Measurements from ENCODE around the gene ZC3H7A. TPM values are rescaled to one million over a fixed set of nuclear protein-coding genes. Genes with fewer than 3 reads are reported as not detected.

Gene ZC3H7A
- total and polyA plus RNA-seq, 2 of the 4 experiments (the other 2 are of a cell fraction): 22.2 to 53.9 TPM

- Histone ChIP-seq H2BK20ac (ENCODE audit: low read depth, low read length) (no peak overlapping the region), H3K4me1 (ENCODE audit: control insufficient read depth, insufficient read depth, low read length) (peaks cover 4% of the 10 kb centered on the region; the same call in 1 of the 2 replicates), H3K4ac (ENCODE audit: low read depth, low read length) (no peak overlapping the region), H3K4me3 (ENCODE audit: insufficient read depth, low read depth, low read length) (no peak overlapping the region), H3K14ac (replicated peaks; ENCODE audit: low read depth, low read length) (no peak overlapping the region), H2AK5ac (ENCODE audit: low read depth, low read length) (0 out of 2 replicates have a peak overlapping the region, but pooled peaks have one; percentile 11), H3K9me3 (ENCODE audit: control insufficient read depth, insufficient read depth, low read length) (no peaks in the 10 kb centered on the region), H3K9me1 (ENCODE audit: insufficient read depth, low read length) (peaks cover 12% of the 10 kb centered on the region), H2BK120ac (ENCODE audit: low read depth, low read length) (no peak overlapping the region), H4K20me1 (ENCODE audit: insufficient read depth, low read length) (peaks cover 11% of the 10 kb centered on the region), H3K27me3 (ENCODE audit: control insufficient read depth, insufficient read depth, low read length) (no peaks in the 10 kb centered on the region), H4K5ac (ENCODE audit: low read depth, low read length) (no peak overlapping the region), H2AK9ac (replicated peaks; ENCODE audit: low read depth, low read length, poor library complexity) (no peak overlapping the region), H3K23ac (ENCODE audit: low read depth, low read length) (peak overlapping the region; percentile 35; the same call in 1 of the 2 replicates), H2BK15ac (ENCODE audit: low read depth, low read length) (no peak overlapping the region), H3K36me3 (ENCODE audit: control insufficient read depth, insufficient read depth, low read length) (peaks cover 8% of the 10 kb centered on the region), H4K8ac (ENCODE audit: low read depth in 2 of 2, low read length in 2 of 2) (no peak overlapping the region), H2BK5ac (ENCODE audit: low read depth, low read length, poor library complexity, severe bottlenecking) (no peak overlapping the region), H3K18ac (ENCODE audit: low read depth, low read length) (no peak overlapping the region), H3K79me1 (ENCODE audit: low read depth in 1 of 2, low read length in 2 of 2) (peaks cover 28 to 47% of the 10 kb centered on the region in 2 experiments), H3K9ac (ENCODE audit: low read depth, low read length) (no peak overlapping the region), H2AFZ (replicated peaks; ENCODE audit: low read length, poor library complexity) (no peak overlapping the region), H4K91ac (ENCODE audit: insufficient read depth, low read depth, low read length) (no peak overlapping the region), H3K27ac (ENCODE audit: insufficient read depth, low read length) (no peak overlapping the region), H3K4me2 (ENCODE audit: low read depth, low read length) (no peak overlapping the region), H3K56ac (ENCODE audit: extremely low read depth, insufficient read depth, low read length) (no peak overlapping the region)
- TF ChIP-seq, protein P1, sequence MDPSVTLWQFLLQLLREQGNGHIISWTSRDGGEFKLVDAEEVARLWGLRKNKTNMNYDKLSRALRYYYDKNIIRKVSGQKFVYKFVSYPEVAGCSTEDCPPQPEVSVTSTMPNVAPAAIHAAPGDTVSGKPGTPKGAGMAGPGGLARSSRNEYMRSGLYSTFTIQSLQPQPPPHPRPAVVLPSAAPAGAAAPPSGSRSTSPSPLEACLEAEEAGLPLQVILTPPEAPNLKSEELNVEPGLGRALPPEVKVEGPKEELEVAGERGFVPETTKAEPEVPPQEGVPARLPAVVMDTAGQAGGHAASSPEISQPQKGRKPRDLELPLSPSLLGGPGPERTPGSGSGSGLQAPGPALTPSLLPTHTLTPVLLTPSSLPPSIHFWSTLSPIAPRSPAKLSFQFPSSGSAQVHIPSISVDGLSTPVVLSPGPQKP (IDR thresholded peaks at IDR 0.05; ENCODE audit: borderline replicate concordance, low read depth, low read length): no peak
- no peak for TF ChIP-seq CHD1 (IDR thresholded peaks at IDR 0.05; ENCODE audit: low read depth, low read length)
- TF ChIP-seq MAFK (IDR thresholded peaks at IDR 0.05; ENCODE audit: low read depth, low read length): no peak
- TF ChIP-seq RFX5 (IDR thresholded peaks at IDR 0.05; ENCODE audit: low read depth, low read length): no peak
- no peak for TF ChIP-seq FOS (IDR thresholded peaks at IDR 0.05; ENCODE audit: low read depth, low read length)
- TF ChIP-seq RAD21 (IDR thresholded peaks at IDR 0.05; ENCODE audit: low read length): no peak
- TF ChIP-seq BHLHE40 (IDR thresholded peaks at IDR 0.05; ENCODE audit: low read depth, low read length): no peak
- TF ChIP-seq, protein P2, sequence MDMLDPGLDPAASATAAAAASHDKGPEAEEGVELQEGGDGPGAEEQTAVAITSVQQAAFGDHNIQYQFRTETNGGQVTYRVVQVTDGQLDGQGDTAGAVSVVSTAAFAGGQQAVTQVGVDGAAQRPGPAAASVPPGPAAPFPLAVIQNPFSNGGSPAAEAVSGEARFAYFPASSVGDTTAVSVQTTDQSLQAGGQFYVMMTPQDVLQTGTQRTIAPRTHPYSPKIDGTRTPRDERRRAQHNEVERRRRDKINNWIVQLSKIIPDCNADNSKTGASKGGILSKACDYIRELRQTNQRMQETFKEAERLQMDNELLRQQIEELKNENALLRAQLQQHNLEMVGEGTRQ (IDR thresholded peaks at IDR 0.05; ENCODE audit: low read depth, low read length): no peak
- TF ChIP-seq, protein P3, sequence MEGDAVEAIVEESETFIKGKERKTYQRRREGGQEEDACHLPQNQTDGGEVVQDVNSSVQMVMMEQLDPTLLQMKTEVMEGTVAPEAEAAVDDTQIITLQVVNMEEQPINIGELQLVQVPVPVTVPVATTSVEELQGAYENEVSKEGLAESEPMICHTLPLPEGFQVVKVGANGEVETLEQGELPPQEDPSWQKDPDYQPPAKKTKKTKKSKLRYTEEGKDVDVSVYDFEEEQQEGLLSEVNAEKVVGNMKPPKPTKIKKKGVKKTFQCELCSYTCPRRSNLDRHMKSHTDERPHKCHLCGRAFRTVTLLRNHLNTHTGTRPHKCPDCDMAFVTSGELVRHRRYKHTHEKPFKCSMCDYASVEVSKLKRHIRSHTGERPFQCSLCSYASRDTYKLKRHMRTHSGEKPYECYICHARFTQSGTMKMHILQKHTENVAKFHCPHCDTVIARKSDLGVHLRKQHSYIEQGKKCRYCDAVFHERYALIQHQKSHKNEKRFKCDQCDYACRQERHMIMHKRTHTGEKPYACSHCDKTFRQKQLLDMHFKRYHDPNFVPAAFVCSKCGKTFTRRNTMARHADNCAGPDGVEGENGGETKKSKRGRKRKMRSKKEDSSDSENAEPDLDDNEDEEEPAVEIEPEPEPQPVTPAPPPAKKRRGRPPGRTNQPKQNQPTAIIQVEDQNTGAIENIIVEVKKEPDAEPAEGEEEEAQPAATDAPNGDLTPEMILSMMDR (conservative IDR thresholded peaks at IDR 0.05; ENCODE audit: low read depth, low read length): no peak
- no peak for TF ChIP-seq RCOR1 (IDR thresholded peaks at IDR 0.05; ENCODE audit: insufficient replicate concordance, low read length)
- ATAC-seq (ENCODE audit: low read depth) (no peak), DNase-seq (peak; percentile 33)
- no TSS peak for BruUV-seq (replicated peaks)
- no CpG with 5 or more reads among the region's 5 CpGs for WGBS, 2 experiments (ENCODE audit: extremely low coverage in 2 of 2, insufficient read length in 1 of 2)
- ChIA-PET POLR2A (ENCODE audit: unreplicated experiment) (no interaction called here), CTCF (no interaction called here)
- dilution Hi-C loops (cut with HindIII; ENCODE audit: low sequenced_read_pairs, unreplicated experiment): no loop called here
- in situ Hi-C loops (cut with MboI; ENCODE audit: low sequenced_read_pairs): no loop called here
- intact Hi-C loops (cut with micrococcal nuclease): no loop called here
Observed at GRCh38 chr16:11706180-11706742, 90.8 kb downstream of the ZC3H7A start.

All from IMR-90 (cell line).